Measurements from ENCODE around the gene DGKD.

Gene DGKD

GRCh38 chr2:233353769-233354499, at the start of gene DGKD:
Gene DGKD, plus strand, starts transcription at chr2:233354494. Its CDS starts 25 bp downstream, at chr2:233354519.
- TF ChIP-seq CTCF (IDR thresholded peaks at IDR 0.05; ENCODE audit: extremely low read depth, missing control alignments) = peak; percentile 28

GRCh38 chr2:233307565-233307964, 46.7 kb upstream of the DGKD start, which contains the start of gene SAG:
Gene SAG, plus strand, starts transcription at chr2:233307816. Its CDS starts 1,374 bp downstream, at chr2:233309190.
- TF ChIP-seq CTCF (IDR thresholded peaks at IDR 0.05; ENCODE audit: extremely low read depth, missing control alignments) = no peak
- no peak for DNase-seq (ENCODE audit: low spot score)

More at GRCh38 chr2:233353769-233354499, at the start of gene DGKD:
- peak; percentile 98 for DNase-seq (ENCODE audit: low spot score)

- no peak for DNase-seq (ENCODE audit: low spot score)
- TF ChIP-seq CTCF (IDR thresholded peaks at IDR 0.05; ENCODE audit: extremely low read depth, missing control alignments) = no peak
Observed at GRCh38 chr2:233311241-233311926, 42.9 kb upstream of the DGKD start.

- peak; percentile 39 for DNase-seq (ENCODE audit: low spot score)
- TF ChIP-seq CTCF (IDR thresholded peaks at IDR 0.05; ENCODE audit: extremely low read depth, missing control alignments) = no peak
Observed at GRCh38 chr2:233312874-233313273, 41.4 kb upstream of the DGKD start.

- no peak for TF ChIP-seq CTCF (IDR thresholded peaks at IDR 0.05; ENCODE audit: extremely low read depth, missing control alignments)
- DNase-seq (ENCODE audit: low spot score) = no peak
Observed at GRCh38 chr2:233314180-233314925, 39.9 kb upstream of the DGKD start.

- no peak for TF ChIP-seq CTCF (IDR thresholded peaks at IDR 0.05; ENCODE audit: extremely low read depth, missing control alignments)
- DNase-seq (ENCODE audit: low spot score) = no peak
Observed at GRCh38 chr2:233317196-233317943, 36.9 kb upstream of the DGKD start.

All from GM20000 (cell line).